Mucosa of stomach (tissue), 1 donor: ENCODE data around the gene GP1BB.

Experiments
- H3K27me3 ChIP-seq: one replicate; pipeline ENCODE4 v1.7.0; 2013; ENCODE audit warnings: mild to moderate bottlenecking, low read length; ENCODE audit not compliant: control insufficient read depth, insufficient read depth
- H3K36me3 ChIP-seq: one replicate; pipeline ENCODE4 v1.7.0; 2013; ENCODE audit warnings: low read length; ENCODE audit not compliant: control insufficient read depth, insufficient read depth
- H3K4me1 ChIP-seq: one replicate; pipeline ENCODE4 v1.7.0; 2013; ENCODE audit warnings: mild to moderate bottlenecking, low read length; ENCODE audit not compliant: control insufficient read depth, insufficient read depth
- H3K4me3 ChIP-seq: one replicate; pipeline ENCODE4 v1.7.0; 2013; ENCODE audit warnings: low read length
- H3K9ac ChIP-seq: one replicate; pipeline ENCODE4 v1.7.0; 2013; ENCODE audit warnings: mild to moderate bottlenecking, low read length, moderate library complexity
- H3K9me3 ChIP-seq: one replicate; pipeline ENCODE4 v1.7.0; 2013; ENCODE audit warnings: mild to moderate bottlenecking, low read length, moderate library complexity; ENCODE audit not compliant: control insufficient read depth
- donor health status: Pancreatic carcinoma.

Gene GP1BB

GRCh38 chr22:19718456-19719049 is 4.8 kb upstream of the GP1BB start:
- peaks cover 74% of the 10 kb centered on the region for H3K27me3 ChIP-seq
- H3K36me3 ChIP-seq, result no peaks in the 10 kb centered on the region
- H3K4me1 ChIP-seq, result peaks cover 25% of the 10 kb centered on the region
- peak overlapping the region; percentile 2 for H3K4me3 ChIP-seq
- H3K9ac ChIP-seq, result peak overlapping the region; percentile 39
- H3K9me3 ChIP-seq, result no peaks in the 10 kb centered on the region

- H3K9ac ChIP-seq, result no peak overlapping the region
- no peaks in the 10 kb centered on the region for H3K36me3 ChIP-seq
- no peak overlapping the region for H3K4me3 ChIP-seq
- H3K9me3 ChIP-seq, result no peaks in the 10 kb centered on the region
- H3K4me1 ChIP-seq, result peaks cover 24% of the 10 kb centered on the region
- H3K27me3 ChIP-seq, result peaks cover 74% of the 10 kb centered on the region
Observed at GRCh38 chr22:19719050-19719482, 4.3 kb upstream of the GP1BB start.

DNA sequence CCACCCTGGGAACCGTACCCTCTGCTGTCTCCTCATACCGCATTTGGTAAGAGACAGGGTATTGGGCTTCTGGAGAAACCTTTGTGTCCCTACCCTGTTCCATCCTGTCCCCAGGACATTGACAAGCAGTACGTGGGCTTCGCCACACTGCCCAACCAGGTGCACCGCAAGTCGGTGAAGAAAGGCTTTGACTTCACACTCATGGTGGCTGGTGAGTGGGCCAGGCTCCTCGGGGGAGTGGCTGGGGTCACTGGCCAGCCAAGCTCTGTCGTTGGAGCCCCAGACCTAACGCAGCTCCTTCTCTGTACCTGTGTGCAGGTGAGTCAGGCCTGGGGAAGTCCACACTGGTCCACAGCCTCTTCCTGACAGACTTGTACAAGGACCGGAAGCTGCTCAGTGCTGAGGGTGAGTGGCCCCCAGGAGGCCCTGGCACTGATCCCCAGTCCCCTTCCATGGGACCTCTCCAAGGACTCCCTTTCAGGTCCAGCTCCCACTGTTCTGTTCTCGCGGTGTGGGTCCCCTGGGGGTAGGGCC is 3.8 kb upstream of the GP1BB start:
- no peak overlapping the region for H3K9ac ChIP-seq

DNA sequence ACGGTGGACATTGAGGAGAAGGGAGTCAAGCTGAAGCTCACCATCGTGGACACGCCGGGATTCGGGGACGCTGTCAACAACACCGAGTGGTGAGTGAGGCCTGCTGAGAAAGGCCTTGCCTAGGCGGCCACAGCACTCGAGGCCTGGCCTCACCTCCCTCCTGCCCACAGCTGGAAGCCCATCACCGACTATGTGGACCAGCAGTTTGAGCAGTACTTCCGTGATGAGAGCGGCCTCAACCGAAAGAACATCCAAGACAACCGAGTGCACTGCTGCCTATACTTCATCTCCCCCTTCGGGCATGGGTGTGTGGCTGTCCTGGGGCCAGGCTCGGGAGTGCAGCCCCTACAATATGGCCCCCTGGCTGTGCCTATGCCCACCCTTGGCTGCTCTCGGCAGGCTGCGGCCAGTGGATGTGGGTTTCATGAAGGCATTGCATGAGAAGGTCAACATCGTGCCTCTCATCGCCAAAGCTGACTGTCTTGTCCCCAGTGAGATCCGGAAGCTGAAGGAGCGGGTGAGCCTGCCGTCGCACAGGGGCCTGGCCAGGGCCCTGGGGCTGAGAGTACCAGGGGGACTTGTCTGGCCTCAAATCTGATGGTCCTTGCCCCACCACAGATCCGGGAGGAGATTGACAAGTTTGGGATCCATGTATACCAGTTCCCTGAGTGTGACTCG is 3.0 kb upstream of the GP1BB start:
- no peaks in the 10 kb centered on the region for H3K9me3 ChIP-seq
- peaks cover 80% of the 10 kb centered on the region for H3K27me3 ChIP-seq
- peaks cover 18% of the 10 kb centered on the region for H3K4me1 ChIP-seq
- H3K9ac ChIP-seq, result no peak overlapping the region
- H3K4me3 ChIP-seq, result no peak overlapping the region
- H3K36me3 ChIP-seq, result no peaks in the 10 kb centered on the region

More for the DNA sequence above, 3.8 kb upstream of the GP1BB start:
- Histone ChIP-seq H3K4me1 (peaks cover 24% of the 10 kb centered on the region), H3K27me3 (peaks cover 79% of the 10 kb centered on the region), H3K4me3 (no peak overlapping the region), H3K9me3 (no peaks in the 10 kb centered on the region), H3K36me3 (no peaks in the 10 kb centered on the region)

GRCh38 chr22:19720999-19721329 is 2.4 kb upstream of the GP1BB start:
- peaks cover 18% of the 10 kb centered on the region for H3K4me1 ChIP-seq
- no peaks in the 10 kb centered on the region for H3K36me3 ChIP-seq
- H3K4me3 ChIP-seq, result no peak overlapping the region
- peaks cover 83% of the 10 kb centered on the region for H3K27me3 ChIP-seq
- H3K9me3 ChIP-seq, result no peaks in the 10 kb centered on the region
- H3K9ac ChIP-seq, result no peak overlapping the region

GRCh38 chr22:19721330-19722177 is 1.8 kb upstream of the GP1BB start:
- Histone ChIP-seq H3K36me3 (no peaks in the 10 kb centered on the region), H3K4me1 (peaks cover 18% of the 10 kb centered on the region), H3K4me3 (no peak overlapping the region), H3K9me3 (no peaks in the 10 kb centered on the region), H3K9ac (no peak overlapping the region), H3K27me3 (peaks cover 77% of the 10 kb centered on the region)

- H3K4me1 ChIP-seq, result peaks cover 18% of the 10 kb centered on the region
- peaks cover 75% of the 10 kb centered on the region for H3K27me3 ChIP-seq
- H3K4me3 ChIP-seq, result no peak overlapping the region
Observed at GRCh38 chr22:19722178-19722981, 959 bp upstream of the GP1BB start.

DNA sequence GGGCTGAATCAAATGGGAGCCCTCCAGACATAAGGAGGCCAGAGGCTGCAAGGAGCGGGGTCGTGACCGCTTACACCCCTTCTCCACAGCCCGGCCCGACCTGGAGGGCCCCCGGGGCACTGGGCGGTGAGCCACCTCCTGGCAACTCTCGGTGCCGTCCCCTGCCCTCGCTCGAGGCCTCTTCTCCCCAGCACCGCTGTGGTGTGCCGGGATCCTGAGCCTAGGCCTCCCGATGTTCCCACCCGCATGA is 432 bp upstream of the GP1BB start:
- H3K4me3 ChIP-seq, result no peak overlapping the region

More at GRCh38 chr22:19722178-19722981, 959 bp upstream of the GP1BB start:
- H3K36me3 ChIP-seq, result no peaks in the 10 kb centered on the region
- no peak overlapping the region for H3K9ac ChIP-seq
- H3K9me3 ChIP-seq, result no peaks in the 10 kb centered on the region

GRCh38 chr22:19723983-19724827 is 866 bp downstream of the GP1BB start:
- peaks cover 68% of the 10 kb centered on the region for H3K27me3 ChIP-seq
- H3K36me3 ChIP-seq, result no peaks in the 10 kb centered on the region
- H3K4me3 ChIP-seq, result no peak overlapping the region
- no peak overlapping the region for H3K9ac ChIP-seq
- no peaks in the 10 kb centered on the region for H3K9me3 ChIP-seq
- H3K4me1 ChIP-seq, result peaks cover 15% of the 10 kb centered on the region

More for the DNA sequence above, 432 bp upstream of the GP1BB start:
- Histone ChIP-seq H3K27me3 (peaks cover 78% of the 10 kb centered on the region), H3K9ac (no peak overlapping the region), H3K4me1 (peaks cover 18% of the 10 kb centered on the region), H3K36me3 (no peaks in the 10 kb centered on the region), H3K9me3 (no peaks in the 10 kb centered on the region)

GRCh38 chr22:19724927-19725661 is 1.8 kb downstream of the GP1BB start:
- Histone ChIP-seq H3K36me3 (no peaks in the 10 kb centered on the region), H3K27me3 (peaks cover 59% of the 10 kb centered on the region), H3K9ac (no peak overlapping the region), H3K4me3 (no peak overlapping the region), H3K9me3 (no peaks in the 10 kb centered on the region), H3K4me1 (peaks cover 16% of the 10 kb centered on the region)
